Fibroblast of gingiva (primary cell): ENCODE measurements around the gene PRLR.
A peak's percentile ranks its signal among the peaks of the same experiment; 100 is the strongest.
"Not testable (repeated sequence)": the region's sequence is repeated elsewhere in the genome, so short reads cannot be mapped to it uniquely, and the experiment has no call there.

ENCODE experiments used
- DNase-seq: peaks from one replicate; pipeline ENCODE4 v3.0.0-alpha.2; 2011; ENCODE audit warnings: low read depth

Gene PRLR

GRCh38 chr5:35082530-35082929, 147.8 kb downstream of the PRLR start:
- DNase-seq = no peak

GRCh38 chr5:35081134-35081533, 149.2 kb downstream of the PRLR start:
- DNase-seq = no peak

GRCh38 chr5:35073160-35073559, 157.1 kb downstream of the PRLR start:
- no peak for DNase-seq

GRCh38 chr5:35069188-35069587, 161.1 kb downstream of the PRLR start:
- DNase-seq = no peak

DNA sequence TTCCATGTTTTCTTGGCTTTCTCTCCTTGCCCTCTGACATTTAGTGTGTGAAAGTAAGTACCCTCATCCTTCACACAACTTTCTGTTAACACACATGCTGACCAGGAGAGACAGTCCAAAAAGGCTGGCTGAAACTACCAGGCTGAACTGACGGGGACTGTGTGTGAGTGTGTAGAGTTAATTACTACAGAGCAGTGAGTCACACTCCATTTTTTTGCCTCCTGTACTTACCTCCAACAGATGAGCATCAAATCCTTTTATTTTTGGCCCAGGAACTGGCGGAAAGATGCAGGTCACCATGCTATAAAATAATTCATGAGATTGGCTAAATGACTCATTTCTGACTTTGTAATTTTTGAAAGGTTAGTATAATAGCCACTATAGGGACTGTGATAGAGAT, 162.3 kb downstream of the PRLR start:
- DNase-seq = no peak

- no peak for DNase-seq
Observed at GRCh38 chr5:35066260-35066795, 164.0 kb downstream of the PRLR start.

DNA sequence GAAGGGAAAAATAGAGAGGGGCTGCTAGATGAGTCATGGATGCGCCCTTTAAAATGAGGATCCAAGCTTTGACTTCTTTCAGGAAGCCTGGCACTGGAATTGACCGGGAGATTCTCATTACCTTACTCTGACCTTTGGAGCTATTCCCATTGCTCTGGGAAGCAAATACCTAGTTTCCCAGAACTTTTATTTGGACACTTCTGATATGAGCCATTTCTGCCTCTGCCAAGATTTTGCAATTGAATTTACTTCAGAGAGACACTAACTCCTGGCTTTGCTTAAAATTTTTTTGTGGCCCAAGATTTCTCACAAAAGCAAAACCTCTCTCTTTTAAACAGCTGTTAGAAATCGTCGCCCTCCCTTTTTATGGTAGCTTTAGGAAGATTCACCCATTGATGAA, 166.9 kb downstream of the PRLR start:
- DNase-seq = no peak

- DNase-seq = peak; percentile 42
Observed at GRCh38 chr5:35061211-35061770, 169.0 kb downstream of the PRLR start.

DNA sequence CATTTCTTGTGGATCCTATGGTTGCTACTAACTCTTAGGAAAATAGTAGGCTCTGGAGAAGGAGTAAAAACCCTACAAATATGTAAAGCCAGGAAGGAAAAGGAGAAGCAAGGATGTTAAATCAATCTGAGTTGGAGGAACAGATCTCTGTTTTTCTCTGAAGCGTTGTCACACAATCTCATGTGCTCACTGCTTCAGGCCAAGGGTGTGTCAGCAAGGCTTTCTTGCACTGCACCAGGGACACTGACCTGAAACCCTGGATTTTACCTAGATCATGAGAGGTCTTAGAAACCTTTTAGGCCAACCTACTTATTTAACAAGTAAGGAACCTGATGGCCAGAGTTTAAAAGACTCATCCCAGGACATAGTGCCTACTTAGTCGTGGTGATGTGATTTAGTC, 170.1 kb downstream of the PRLR start:
- no peak for DNase-seq

GRCh38 chr5:35059251-35059650, 171.0 kb downstream of the PRLR start:
- no peak for DNase-seq

DNA sequence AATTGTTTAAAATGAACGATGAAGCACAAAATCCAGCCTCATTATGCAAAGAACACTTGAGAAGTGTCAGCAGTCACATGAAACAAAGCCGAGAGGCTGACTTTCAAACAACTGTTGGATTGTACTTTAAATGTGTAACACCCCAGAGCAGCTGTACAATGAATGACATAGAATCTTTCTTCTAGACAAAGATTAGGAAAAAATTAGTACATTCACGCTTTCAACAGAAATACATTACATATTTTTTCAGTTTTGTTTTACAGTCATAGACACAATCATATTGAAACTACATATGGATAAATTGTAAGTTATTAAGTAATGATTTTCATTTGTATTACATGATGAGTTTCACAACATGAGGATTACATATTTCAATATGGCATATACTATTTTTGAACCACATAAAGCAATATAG, 171.9 kb downstream of the PRLR start:
- no peak for DNase-seq

- DNase-seq = peak; percentile 9
Observed at GRCh38 chr5:35056686-35057085, 173.6 kb downstream of the PRLR start.

DNA sequence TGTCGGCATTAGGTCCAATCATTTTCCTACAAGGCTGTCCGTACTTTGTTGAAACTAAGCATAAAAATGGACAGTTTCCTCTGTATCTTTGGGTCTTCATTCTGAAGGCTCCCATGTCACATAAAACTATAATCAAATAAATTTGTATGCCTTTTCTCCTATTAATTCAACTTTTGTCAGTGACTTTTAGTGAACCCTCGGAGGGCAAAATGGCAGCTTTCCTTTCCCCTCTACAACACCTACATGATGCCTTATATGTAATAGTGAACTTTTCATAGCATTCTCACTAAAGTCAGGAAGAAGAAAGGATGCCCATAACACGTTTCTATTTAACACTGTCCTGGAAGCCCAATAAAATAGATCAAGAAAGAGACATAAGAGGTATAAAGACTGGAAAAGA, 177.4 kb downstream of the PRLR start:
- DNase-seq = no peak

DNA sequence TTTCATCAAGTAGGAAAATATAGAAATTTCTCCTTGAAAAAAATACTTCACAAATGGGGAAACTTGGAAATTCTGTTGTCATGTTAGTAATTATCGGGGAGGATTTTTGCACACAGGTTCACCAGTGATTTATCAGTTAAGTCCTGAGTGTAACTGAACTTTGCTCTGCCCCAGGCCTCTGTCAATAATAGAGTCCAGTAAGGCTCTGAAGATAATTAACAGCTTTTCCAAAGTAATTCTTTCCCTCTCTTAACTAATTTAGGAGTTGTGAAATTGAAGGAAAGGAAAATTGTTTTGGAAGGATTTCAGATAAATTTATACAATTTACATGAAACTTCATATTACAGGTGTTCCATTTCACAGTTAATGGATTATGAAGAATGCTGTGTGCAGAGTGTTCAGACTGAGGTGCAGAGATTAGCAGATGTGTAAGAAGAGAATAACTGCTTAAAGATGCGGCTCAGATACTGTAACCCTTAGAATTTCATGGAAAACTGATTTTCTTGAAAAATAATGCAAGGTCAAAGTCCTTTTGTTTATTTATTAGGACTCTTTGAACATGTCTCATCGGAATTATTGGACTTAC, 179.7 kb downstream of the PRLR start:
- no peak for DNase-seq

DNA sequence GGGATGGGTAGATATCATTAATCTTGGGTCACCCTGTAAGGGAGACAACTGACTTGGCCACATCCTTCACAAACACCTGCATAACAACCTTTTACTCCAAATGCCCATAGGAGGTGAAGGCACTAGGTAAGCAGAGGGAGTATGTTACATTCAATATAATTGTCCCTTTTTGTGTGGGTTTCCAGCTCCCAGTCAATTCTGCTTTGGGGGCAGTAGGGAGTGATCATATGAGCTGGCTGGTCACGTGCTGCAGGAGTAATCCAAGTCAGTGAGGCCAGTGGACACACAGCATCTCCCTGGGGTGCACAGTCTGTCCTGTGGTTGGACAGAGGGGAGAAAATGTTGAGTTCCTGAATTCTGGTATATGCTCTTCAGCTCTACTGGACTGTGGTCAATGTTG, 181.4 kb downstream of the PRLR start:
- DNase-seq = no peak

DNA sequence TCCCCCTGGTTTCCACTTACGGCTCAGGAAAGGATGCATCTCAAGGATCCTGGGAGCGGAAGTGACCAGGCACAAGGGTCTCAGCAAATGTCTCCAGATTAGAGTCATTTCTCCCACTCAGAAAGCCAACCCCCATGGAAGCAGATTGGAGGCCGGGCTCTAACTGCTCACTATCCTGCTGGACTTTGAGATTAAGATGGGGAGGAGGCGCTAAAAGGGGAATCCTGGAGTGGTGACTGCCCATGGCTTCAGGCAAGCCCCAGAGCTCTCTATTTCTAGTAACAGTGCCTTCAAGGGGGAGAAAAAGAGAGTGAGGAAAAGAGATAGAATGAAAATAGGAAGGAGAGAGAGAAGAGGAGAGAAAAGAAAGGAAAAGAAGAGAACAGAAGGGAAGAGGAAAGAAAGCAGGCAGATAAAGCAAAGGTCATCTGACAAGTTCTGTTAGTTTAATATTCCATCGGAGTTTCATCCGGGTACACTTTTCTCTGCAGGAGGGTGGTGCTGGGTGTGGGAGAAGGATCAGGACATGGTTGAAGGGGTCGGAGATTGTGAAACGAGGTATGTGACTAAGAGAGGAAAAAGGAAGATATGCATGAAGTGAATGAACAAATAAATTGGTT, 182.4 kb downstream of the PRLR start, which contains the start of gene AGXT2:
Gene AGXT2, minus strand, starts transcription at position 165 of the 620 bp plus-strand sequence. Its CDS starts 57 bp downstream, at position 108.
- DNase-seq = no peak

GRCh38 chr5:35046774-35047173, 183.5 kb downstream of the PRLR start:
- peak; percentile 90 for DNase-seq

GRCh38 chr5:35045280-35045679, 185.0 kb downstream of the PRLR start:
- DNase-seq = no peak

- DNase-seq = no peak
Observed at GRCh38 chr5:35044649-35045048, 185.6 kb downstream of the PRLR start.

GRCh38 chr5:35042781-35043180, 187.5 kb downstream of the PRLR start:
- no peak for DNase-seq

DNA sequence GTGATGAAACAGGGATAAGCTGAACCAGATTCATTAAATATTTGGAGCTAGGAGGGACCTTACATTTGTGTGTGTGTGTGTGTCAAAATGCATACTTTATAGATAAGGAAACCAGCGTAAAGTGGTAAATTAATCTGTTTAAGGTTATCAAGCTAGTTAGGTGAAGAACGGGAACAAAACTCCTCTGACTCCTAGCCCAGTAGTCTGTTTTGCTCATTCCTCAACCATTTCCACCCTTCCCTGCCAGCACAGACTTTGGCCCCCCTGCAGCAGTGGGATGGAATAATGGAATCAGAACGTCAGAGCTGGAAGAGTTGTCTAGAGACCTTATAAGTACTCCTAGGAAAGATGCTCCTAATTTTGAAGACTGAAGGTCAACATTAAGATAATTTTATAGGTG, 189.0 kb downstream of the PRLR start:
- no peak for DNase-seq

- no peak for DNase-seq
Observed at GRCh38 chr5:35038891-35039290, 191.4 kb downstream of the PRLR start.

DNA sequence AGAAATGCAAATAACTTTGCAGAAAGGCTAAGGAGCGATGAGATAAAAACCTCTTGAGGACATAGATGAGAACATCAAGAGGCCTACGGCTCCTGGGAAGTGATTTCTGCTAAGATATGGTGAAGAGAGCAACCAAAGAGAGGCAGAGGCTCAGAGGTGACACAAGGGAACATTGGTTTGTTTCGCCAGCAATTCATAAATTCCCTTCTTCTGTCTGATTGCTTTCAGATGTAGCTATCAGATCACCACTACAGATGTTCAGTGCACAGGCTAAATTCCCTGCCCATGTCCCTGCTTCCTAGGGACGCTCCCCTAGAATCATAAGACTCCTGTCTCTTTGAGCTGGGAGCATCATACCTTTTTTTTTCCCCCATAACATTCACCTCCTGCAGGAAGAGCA, 193.8 kb downstream of the PRLR start:
- no peak for DNase-seq

DNA sequence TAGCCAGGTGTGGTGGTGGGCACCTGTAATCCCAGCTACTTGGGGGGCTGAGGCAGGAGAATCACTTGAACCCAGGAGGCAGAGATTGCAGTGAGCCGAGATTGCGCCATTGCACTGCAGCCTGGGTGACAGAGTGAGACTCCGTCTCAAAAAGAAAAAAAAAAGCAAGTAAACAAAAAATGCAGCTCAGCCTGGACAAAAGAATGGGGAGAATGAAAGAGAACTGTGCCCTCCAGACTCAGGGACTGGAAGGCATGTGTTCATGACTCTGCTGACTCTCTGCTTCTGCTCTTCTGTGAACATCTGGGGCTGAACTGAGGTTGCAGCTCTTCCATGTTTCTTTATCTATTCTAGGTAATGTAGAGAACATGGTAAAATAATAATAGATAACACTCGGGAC, 194.4 kb downstream of the PRLR start:
- not testable (repeated sequence) for DNase-seq
